ENCODE results near the gene MAT2B.

Gene MAT2B

GRCh38 chr5:163497315-163497714 is 8.1 kb upstream of the MAT2B start:
- Histone ChIP-seq H3K4me1 (ENCODE audit: control insufficient read depth, insufficient read depth, low read length) (no peaks in the 10 kb centered on the region), H3K36me3 (ENCODE audit: control insufficient read depth in 2 of 2, insufficient read depth in 1 of 2, low read length in 2 of 2) (peaks cover 2 to 13% of the 10 kb centered on the region in 2 experiments; a peak in 1 of 3 replicates), H3K9me3 (ENCODE audit: control insufficient read depth, insufficient read depth, low read depth, low read length) (no peaks in the 10 kb centered on the region), H3K4me3 (ENCODE audit: low read depth, low read length) (no peak overlapping the region), H3K27ac (ENCODE audit: extremely low read depth, low read depth, low read length) (no peak overlapping the region)
- TF ChIP-seq GLI4 (tag by site-specific recombination; IDR thresholded peaks at IDR 0.05) (no peak), ZNF302 (tag by site-specific recombination; IDR thresholded peaks at IDR 0.05; ENCODE audit: low read depth) (no peak), ZSCAN23 (tag by site-specific recombination; IDR thresholded peaks at IDR 0.05) (no peak), ZBTB6 (tag by site-specific recombination; IDR thresholded peaks at IDR 0.05) (no peak), KLF10 (tag by site-specific recombination; IDR thresholded peaks at IDR 0.05) (no peak), ZSCAN5A (tag by site-specific recombination; IDR thresholded peaks at IDR 0.05) (no peak), OVOL3 (tag by site-specific recombination; IDR thresholded peaks at IDR 0.05) (no peak), ZNF311 (tag by site-specific recombination; IDR thresholded peaks at IDR 0.05; ENCODE audit: borderline replicate concordance) (no peak), ZNF394 (tag by site-specific recombination; IDR thresholded peaks at IDR 0.05; ENCODE audit: borderline replicate concordance) (no peak)
- ChIA-PET POLR2A (no interaction called here), CTCF (interaction anchor here (0.6 kb wide), 1 partner anchor 39 kb away, joined by 3 read pairs; no protein-coding TSS in a partner anchor)

- ChIA-PET POLR2A (interaction anchor here (0.6 to 1.5 kb wide), 2 partner anchors 8 to 38 kb away, joined by 4 read pairs; partner anchors contain the start of genes HMMR and NUDCD2), CTCF (interaction anchor here (1.1 kb wide), 1 partner anchor 9 kb away, joined by 3 read pairs; no protein-coding TSS in a partner anchor)
- peaks cover 2% of the 10 kb centered on the region; the same call in 1 of the 2 replicates for H3K4me1 ChIP-seq (ENCODE audit: control insufficient read depth, insufficient read depth, low read length)
- TF ChIP-seq AEBP2 (tag by site-specific recombination; IDR thresholded peaks at IDR 0.05; ENCODE audit: borderline replicate concordance) (no peak), ZNF514 (tag by site-specific recombination; IDR thresholded peaks at IDR 0.05) (no peak), ZNF157 (tag by site-specific recombination; IDR thresholded peaks at IDR 0.05) (no peak), ZNF473 (tag by site-specific recombination; IDR thresholded peaks at IDR 0.05) (no peak), ZNF843 (tag by site-specific recombination; IDR thresholded peaks at IDR 0.05) (no peak), ZBTB1 (tag by site-specific recombination; IDR thresholded peaks at IDR 0.05) (no peak), ZNF433 (tag by site-specific recombination; IDR thresholded peaks at IDR 0.05; ENCODE audit: low read depth) (no peak), ZNF16 (tag by site-specific recombination; IDR thresholded peaks at IDR 0.05; ENCODE audit: low read depth) (no peak), SP7 (tag by site-specific recombination; IDR thresholded peaks at IDR 0.05) (no peak), ZBTB48 (tag by site-specific recombination; IDR thresholded peaks at IDR 0.05) (no peak), ZNF560 (tag by site-specific recombination; IDR thresholded peaks at IDR 0.05; ENCODE audit: borderline replicate concordance) (no peak)
- H3K9me3 ChIP-seq (ENCODE audit: control insufficient read depth, insufficient read depth, low read depth, low read length): no peaks in the 10 kb centered on the region
- H3K27ac ChIP-seq (ENCODE audit: extremely low read depth, low read depth, low read length): no peak overlapping the region
- no peak overlapping the region for H3K4me3 ChIP-seq (ENCODE audit: low read depth, low read length)
- H3K36me3 ChIP-seq (ENCODE audit: control insufficient read depth in 2 of 2, insufficient read depth in 1 of 2, low read length in 2 of 2): no peaks in the 10 kb centered on the region
Measured at GRCh38 chr5:163498886-163499285, 6.5 kb upstream of the MAT2B start.
